DMS 273 treated with DMSO at 0.1 percent for 48 hours (cell line): Measurements from ENCODE around the gene ANKRD65.
"Not testable (repeated sequence)": the region's sequence is repeated elsewhere in the genome, so short reads cannot be mapped to it uniquely, and the experiment has no call there.

Source experiments
- DNase-seq: peaks from one replicate; lab custom pipeline; 2025; lab: John Stamatoyannopoulos, UW

Gene ANKRD65

GRCh38 chr1:1393428-1393827 lies 27.6 kb downstream of the ANKRD65 start:
- DNase-seq = no peak

- no peak for DNase-seq
These were observed 28.1 kb downstream of the ANKRD65 start for GRCh38 chr1:1393014-1393413.

DNA sequence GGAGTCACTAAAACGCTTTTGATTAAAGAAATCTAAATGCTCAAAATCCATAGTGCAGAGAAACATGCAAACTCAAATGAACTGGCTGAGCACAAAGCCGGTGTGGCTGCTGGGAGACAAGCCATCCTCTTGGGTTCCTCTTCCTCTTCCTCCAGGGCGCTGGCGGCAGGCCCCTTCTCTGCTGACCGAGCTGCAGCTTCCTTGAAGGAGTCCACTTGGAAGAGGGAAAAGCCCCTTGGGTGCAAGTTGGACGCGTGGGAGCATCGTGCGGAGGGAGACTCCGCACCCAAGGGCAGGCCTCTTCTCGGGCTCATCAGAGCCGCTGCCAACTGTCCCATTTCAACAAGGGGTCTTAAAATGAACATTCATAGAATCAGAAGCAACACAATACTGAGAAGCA lies 29.9 kb downstream of the ANKRD65 start:
- no peak for DNase-seq

GRCh38 chr1:1390675-1391074 lies 30.4 kb downstream of the ANKRD65 start:
- DNase-seq = no peak

DNA sequence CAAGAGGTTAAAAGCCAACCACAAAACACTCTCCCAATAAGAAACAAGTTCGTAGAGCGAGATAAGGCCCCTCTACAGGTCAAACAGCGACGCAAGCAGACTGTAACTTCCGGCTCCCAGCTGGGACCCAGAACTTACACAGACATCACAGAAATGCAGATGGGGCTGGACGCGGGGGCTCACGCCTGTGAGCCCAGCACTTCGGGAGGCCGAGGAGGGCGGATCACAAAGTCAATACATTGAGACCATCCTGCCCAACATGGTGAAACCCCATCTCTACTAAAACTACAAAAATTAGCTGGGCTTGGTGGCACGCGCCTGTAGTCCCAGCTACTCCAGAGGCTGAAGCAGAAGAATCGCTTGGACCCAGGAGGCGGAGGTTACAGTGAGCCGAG lies 33.0 kb downstream of the ANKRD65 start:
- DNase-seq = no peak

DNA sequence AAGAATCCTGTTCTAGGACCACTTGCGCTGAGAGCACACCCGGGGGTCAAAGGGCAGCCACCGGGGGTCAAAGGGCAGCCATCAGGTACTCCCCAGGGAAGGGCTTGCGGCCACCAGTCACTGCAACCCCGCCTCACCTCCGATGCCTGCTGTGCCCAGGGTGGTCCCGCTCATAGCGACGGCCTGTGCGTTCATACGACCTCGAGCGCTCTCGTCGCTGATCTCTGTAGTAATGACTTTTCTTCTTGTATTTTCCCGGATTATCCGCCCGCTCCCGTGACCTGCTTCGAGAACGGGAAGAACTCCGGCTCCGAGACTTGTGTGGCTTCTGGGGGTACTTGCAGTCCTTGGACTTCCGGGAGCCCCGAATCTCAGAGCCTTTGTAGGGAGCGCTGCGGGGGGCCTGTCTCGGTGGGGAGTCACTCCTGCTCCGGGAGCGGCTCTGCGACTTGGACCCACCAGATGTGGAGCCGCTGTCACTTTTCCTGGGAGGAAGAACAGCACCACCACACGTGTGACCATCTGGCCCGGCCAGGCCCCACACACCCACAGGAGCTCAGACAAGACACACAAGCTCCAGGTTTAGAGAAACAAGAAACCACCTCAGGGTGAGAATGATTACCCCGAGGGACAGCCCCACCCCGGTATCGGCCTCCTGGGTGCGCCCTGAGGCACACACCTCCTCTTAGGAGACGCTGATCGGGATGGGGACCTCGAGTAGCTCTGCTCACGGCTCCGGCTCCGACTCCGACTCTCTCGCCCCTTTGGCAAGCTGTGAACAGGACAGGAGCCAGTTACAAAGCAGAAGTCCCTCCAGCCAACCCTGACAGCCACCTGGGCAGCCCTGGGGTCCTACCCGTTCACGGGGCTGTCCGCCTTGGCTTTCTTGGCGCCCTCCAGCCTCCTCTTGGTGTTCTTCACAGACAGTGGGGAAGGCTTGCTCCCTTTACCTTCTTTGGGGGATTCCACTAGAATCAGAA lies 33.7 kb downstream of the ANKRD65 start:
- no peak for DNase-seq

DNA sequence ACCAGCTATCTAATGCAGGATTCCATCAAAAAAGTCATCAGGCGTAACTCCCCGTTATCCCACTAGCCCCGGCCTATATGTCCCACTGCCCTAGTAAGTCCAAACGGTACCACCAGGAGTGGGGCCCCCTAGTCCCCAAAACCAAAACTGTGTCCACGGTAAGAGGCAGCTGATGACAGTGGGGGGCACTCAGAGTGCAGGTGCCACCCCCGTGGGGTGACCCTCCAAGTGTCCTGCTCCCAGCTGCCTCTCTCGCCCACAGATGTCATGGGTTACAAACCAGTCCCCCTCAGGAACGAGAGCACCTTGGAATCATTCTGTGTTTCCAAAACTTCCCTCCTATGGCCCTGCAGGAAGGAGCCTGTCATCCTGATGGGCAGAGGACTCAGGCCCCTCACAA lies 35.1 kb downstream of the ANKRD65 start:
- no peak for DNase-seq

DNA sequence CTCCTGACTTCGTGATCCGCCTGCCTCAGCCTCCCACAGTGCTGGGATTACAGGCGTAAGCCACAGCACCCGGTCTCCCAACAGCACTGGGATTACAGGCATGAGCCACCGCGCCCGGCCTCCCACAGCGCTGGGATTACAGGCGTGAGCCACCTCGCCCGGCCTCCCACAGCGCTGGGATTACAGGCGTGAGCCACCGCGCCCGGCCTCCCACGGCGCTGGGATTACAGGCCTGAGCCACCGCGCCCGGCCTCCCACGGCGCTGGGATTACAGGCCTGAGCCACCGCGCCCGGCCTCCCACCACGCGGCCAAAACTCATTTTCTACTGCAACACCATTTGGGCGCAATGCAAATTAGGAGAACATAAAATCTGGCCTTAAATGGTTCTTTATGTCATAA lies 35.7 kb downstream of the ANKRD65 start:
- DNase-seq = not testable (repeated sequence)

DNA sequence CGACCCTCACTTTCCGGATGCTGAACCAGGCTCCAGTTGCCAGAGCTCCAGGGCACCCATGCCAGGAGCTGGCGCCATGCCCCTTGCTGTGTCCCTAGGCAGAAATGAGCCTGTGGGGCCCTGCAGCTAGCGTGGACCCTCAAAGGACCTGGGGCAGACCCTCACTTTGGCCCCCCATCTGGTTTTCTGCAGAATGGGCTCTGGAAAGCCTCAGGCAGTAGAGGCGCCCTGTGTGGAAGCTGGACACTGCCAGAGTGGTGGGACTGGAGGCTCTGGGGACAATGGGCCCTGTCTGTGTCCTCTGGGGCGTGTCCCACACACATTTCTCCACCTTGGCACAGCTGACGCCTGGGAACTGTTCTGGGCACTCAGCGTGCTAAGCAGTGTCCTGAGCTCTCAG lies 39.8 kb downstream of the ANKRD65 start:
- DNase-seq = no peak

- DNase-seq = no peak
These were observed 40.2 kb downstream of the ANKRD65 start for GRCh38 chr1:1380860-1381259.

DNA sequence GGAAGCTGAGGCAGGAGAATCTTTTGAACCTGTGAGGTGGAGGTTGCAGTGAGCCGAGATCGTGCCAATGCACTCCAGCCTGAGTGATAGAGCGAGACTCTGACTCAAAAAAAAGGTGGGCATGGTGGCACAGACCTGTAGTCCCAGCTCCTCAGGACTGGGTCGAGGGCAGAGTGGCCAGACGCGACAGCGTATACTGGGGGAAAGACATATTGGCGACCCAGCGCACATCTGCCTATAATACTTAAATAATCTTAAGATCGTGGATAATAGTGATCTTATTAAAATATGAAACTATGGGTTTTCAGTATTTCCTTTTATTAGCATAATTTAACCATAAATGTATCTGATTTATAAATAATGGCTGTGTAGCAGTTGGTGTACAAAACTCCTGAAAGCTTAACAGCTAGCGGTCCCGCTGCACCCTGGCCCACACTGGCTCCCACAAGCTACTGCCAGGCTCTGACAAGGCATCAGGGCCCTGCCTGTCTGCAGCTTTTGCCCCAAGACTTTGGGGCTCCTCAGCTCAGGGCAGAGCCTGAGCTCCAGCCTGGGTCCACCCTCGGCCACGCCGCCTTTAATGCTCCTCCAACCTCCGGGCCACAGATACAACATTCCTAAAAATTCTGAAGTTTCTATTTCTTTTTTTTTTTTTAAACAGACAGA lies 43.4 kb downstream of the ANKRD65 start:
- DNase-seq = no peak

DNA sequence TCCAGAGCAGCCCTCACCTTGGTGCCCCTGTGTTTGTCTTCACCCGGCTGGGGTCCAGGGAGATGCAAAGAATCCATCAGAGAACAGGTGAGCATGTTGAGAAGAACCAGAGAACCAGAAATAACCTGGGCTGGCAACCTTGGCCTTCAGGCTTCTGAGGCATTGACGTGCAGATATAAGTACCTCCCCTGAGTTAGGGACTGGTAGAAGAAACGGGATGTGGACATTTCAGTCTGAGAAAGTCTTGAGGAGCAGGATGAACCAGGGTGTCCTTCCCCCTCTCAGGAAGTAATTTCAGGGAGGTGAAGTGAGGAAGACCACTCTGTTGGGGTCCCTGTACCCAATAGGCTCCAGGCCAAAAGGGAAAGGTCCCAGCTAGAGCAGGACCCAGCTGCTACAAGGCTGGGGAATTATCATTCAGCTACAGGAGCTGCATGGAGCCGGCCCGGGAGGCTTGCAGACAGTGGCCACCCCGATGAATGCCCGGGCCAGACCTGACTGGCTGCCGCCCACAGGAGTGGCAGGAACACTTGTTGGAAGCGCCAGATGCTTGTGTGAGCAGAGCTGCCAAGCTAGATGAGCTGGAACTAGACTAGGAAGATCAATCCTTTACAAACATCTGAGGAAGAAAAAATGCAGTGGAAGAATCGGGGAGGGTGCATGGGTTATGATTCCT lies 44.4 kb downstream of the ANKRD65 start:
- no peak for DNase-seq

GRCh38 chr1:1374929-1375662 lies 46.0 kb downstream of the ANKRD65 start, which contains the start of gene AURKAIP1:
Gene AURKAIP1 (minus strand): TSS chr1:1375207. CDS start chr1:1374756, 451 bp downstream.
- DNase-seq = peak; percentile 97

- DNase-seq = no peak
These were observed 46.5 kb downstream of the ANKRD65 start for GRCh38 chr1:1374589-1374928.

GRCh38 chr1:1373815-1374588 lies 47.1 kb downstream of the ANKRD65 start:
- no peak for DNase-seq

- no peak for DNase-seq
These were observed 47.8 kb downstream of the ANKRD65 start for GRCh38 chr1:1373051-1373814.

DNA sequence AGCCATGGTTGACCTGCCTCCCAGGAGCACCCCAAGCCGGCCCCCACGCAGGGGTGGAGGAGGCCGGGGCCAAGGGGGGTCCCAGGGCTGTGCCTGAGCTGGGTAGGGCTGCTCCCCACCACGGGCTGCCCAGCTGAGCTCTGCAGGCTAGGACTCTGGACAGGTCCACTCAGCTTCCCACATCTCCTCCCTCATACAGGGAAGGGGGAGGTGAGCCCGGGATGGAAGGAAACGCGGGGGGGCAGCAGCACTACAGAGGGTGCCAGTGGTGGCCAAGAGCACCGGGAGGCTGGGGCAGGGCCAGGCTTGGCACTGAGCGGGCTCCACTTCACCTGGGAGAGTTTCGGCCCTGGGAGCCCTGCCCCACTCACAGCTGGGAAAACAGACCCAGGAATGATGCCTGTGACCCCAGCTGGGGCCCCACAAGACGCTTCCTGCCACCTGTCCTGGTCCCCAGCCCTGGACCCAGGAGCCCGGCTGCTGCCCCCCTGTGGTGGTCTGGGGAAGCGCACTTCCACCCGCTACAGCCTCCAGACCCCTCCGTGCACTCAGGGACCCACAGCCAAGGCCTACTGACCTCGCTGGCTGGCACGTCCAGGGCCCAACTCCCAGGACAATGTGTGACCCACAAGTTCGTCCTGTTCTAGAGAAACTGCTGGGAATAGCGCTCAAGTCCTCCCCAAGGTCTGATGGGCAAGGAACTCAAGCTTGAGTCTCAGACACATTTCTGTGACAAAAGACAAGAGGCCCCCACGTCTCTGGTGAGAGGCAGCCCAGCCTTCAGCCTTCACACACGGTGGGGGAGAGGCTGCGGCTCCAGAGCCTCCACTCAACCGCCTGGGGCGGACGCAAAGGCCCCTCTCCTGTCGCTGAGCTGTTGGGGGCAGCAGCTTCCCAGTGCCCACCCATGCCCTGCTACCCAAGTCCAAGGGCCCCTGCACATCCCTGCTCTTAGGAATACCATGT lies 49.0 kb downstream of the ANKRD65 start:
- DNase-seq = no peak

- DNase-seq = no peak
These were observed 49.7 kb downstream of the ANKRD65 start for GRCh38 chr1:1371364-1371745.

- no peak for DNase-seq
These were observed 50.2 kb downstream of the ANKRD65 start for GRCh38 chr1:1370771-1371300.
